Measurements from ENCODE around the gene DCXR. TPM values are rescaled to one million over a fixed set of nuclear protein-coding genes. Genes with fewer than 3 reads are reported as not detected.

The DCXR gene
- total and polyA plus RNA-seq, 10 of the 15 experiments (the other 5 are each of a cell fraction or from before 2014, with no cell fraction given): 12.3 to 139 (median 88.9) TPM

DNA sequence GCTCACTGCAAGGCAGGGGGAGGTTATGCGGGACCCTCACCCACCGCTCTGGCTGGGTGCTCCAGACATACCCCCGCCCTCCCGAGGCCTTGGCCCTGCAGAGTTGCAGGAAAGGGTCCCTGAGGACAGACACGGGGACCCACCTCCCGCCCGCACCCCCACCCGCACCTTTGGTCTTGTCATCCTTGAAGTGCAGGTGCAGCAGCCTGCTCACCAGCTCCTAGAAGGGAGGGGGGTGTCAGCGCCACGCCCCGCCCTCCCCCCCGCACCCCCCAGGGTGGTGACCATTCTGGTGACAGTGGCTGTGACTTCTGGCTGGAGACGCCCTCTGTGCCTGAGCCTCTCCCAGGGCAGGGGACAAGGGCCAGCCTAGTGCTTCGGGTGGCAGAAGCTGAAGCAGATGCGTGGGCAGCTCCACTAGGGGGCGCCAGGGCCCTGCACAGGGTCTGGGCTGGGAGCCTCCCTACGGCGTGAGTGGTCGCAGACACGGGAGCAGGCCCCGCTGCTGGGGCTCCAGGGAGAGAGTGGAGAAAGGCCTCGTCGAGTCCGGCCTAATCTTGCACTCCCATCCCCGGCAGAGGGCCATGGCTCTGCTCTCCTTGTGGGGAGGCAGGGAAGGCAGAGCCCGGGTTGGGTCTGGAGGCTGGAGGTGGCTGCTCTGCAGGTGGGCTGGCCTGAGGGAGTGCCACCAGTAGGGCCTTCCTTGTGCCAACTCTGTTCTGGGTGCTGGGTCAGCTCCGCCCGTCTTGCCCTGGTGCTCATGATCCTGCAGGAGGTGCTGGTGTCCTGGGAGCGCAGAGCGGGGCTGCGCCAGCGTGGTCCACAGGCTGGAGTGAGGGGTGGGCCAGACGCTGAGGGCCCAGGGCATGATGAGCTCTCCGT lies 17.6 kb downstream of the DCXR start (continued):
- TF ChIP-seq, protein P1, sequence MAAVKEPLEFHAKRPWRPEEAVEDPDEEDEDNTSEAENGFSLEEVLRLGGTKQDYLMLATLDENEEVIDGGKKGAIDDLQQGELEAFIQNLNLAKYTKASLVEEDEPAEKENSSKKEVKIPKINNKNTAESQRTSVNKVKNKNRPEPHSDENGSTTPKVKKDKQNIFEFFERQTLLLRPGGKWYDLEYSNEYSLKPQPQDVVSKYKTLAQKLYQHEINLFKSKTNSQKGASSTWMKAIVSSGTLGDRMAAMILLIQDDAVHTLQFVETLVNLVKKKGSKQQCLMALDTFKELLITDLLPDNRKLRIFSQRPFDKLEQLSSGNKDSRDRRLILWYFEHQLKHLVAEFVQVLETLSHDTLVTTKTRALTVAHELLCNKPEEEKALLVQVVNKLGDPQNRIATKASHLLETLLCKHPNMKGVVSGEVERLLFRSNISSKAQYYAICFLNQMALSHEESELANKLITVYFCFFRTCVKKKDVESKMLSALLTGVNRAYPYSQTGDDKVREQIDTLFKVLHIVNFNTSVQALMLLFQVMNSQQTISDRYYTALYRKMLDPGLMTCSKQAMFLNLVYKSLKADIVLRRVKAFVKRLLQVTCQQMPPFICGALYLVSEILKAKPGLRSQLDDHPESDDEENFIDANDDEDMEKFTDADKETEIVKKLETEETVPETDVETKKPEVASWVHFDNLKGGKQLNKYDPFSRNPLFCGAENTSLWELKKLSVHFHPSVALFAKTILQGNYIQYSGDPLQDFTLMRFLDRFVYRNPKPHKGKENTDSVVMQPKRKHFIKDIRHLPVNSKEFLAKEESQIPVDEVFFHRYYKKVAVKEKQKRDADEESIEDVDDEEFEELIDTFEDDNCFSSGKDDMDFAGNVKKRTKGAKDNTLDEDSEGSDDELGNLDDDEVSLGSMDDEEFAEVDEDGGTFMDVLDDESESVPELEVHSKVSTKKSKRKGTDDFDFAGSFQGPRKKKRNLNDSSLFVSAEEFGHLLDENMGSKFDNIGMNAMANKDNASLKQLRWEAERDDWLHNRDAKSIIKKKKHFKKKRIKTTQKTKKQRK (IDR thresholded peaks at IDR 0.05; ENCODE audit: low read depth, low read length): no peak
- TF ChIP-seq, protein P2, sequence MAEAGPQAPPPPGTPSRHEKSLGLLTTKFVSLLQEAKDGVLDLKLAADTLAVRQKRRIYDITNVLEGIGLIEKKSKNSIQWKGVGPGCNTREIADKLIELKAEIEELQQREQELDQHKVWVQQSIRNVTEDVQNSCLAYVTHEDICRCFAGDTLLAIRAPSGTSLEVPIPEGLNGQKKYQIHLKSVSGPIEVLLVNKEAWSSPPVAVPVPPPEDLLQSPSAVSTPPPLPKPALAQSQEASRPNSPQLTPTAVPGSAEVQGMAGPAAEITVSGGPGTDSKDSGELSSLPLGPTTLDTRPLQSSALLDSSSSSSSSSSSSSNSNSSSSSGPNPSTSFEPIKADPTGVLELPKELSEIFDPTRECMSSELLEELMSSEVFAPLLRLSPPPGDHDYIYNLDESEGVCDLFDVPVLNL (IDR thresholded peaks at IDR 0.05; ENCODE audit: low read depth, low read length): no peak
- TF ChIP-seq RAD21 (IDR thresholded peaks at IDR 0.05; ENCODE audit: insufficient read depth, low read depth, low read length): peak; percentile 39; the same call in 1 of the 2 replicates
- TF ChIP-seq, protein P3, sequence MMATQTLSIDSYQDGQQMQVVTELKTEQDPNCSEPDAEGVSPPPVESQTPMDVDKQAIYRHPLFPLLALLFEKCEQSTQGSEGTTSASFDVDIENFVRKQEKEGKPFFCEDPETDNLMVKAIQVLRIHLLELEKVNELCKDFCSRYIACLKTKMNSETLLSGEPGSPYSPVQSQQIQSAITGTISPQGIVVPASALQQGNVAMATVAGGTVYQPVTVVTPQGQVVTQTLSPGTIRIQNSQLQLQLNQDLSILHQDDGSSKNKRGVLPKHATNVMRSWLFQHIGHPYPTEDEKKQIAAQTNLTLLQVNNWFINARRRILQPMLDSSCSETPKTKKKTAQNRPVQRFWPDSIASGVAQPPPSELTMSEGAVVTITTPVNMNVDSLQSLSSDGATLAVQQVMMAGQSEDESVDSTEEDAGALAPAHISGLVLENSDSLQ (IDR thresholded peaks at IDR 0.05): no peak
- TF ChIP-seq BRCA1 (IDR thresholded peaks at IDR 0.05; ENCODE audit: low read depth, low read length): no peak
- 0 out of 2 replicates have a peak, but pooled peaks have one; percentile 8 for TF ChIP-seq YY1 (IDR thresholded peaks at IDR 0.05; ENCODE audit: low read depth, low read length)
- TF ChIP-seq ESRRA (IDR thresholded peaks at IDR 0.05; ENCODE audit: low read length): no peak
- TF ChIP-seq, protein P4, sequence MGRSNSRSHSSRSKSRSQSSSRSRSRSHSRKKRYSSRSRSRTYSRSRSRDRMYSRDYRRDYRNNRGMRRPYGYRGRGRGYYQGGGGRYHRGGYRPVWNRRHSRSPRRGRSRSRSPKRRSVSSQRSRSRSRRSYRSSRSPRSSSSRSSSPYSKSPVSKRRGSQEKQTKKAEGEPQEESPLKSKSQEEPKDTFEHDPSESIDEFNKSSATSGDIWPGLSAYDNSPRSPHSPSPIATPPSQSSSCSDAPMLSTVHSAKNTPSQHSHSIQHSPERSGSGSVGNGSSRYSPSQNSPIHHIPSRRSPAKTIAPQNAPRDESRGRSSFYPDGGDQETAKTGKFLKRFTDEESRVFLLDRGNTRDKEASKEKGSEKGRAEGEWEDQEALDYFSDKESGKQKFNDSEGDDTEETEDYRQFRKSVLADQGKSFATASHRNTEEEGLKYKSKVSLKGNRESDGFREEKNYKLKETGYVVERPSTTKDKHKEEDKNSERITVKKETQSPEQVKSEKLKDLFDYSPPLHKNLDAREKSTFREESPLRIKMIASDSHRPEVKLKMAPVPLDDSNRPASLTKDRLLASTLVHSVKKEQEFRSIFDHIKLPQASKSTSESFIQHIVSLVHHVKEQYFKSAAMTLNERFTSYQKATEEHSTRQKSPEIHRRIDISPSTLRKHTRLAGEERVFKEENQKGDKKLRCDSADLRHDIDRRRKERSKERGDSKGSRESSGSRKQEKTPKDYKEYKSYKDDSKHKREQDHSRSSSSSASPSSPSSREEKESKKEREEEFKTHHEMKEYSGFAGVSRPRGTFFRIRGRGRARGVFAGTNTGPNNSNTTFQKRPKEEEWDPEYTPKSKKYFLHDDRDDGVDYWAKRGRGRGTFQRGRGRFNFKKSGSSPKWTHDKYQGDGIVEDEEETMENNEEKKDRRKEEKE (IDR thresholded peaks at IDR 0.05): no peak
